ENCODE data around the gene ANGPTL1. TPM values are rescaled to one million over a fixed set of nuclear protein-coding genes. Genes with fewer than 3 reads are reported as not detected.

The ANGPTL1 gene
- total and polyA plus RNA-seq, 10 donors = 1.4 to 27.0 (median 5.1) TPM

GRCh38 chr1:178864326-178864725, 6.6 kb downstream of the ANGPTL1 start:
- DNase-seq = no peak
- H3K9me3 ChIP-seq = no peaks in the 10 kb centered on the region
- 64 to 92% (median 77%) methylated on average over 6 of the region's 6 CpGs for WGBS, 5 donors
- peaks cover 0 to 54% (median 0%) of the 10 kb centered on the region in 6 donors for H3K36me3 ChIP-seq
- no peaks in the 10 kb centered on the region for H3K27me3 ChIP-seq (replicated peaks in 1 of 7)
- H3K27ac ChIP-seq = no peak overlapping the region
- intact Hi-C loops (cut with DNase I; ENCODE audit: low total_unique reads) = no loop called here
- no peak for TF ChIP-seq POLR2AphosphoS5 (IDR thresholded peaks at IDR 0.05)
- TF ChIP-seq POLR2A (IDR thresholded peaks at IDR 0.05) = no peak
- TF ChIP-seq CTCF (IDR thresholded peaks at IDR 0.05 in 8 of 11, conservative IDR thresholded peaks at IDR 0.05 in 3 of 11) = no peak
- peaks cover 0 to 20% (median 12%) of the 10 kb centered on the region in 6 donors for H3K4me1 ChIP-seq
- H3K4me3 ChIP-seq = no peak overlapping the region

- H3K27ac ChIP-seq = no peak overlapping the region
- peaks cover 0 to 20% (median 11%) of the 10 kb centered on the region in 6 donors for H3K4me1 ChIP-seq
- peaks cover 0 to 55% (median 0%) of the 10 kb centered on the region in 6 donors for H3K36me3 ChIP-seq
- H3K4me3 ChIP-seq = no peak overlapping the region
- no peaks in the 10 kb centered on the region for H3K27me3 ChIP-seq (replicated peaks in 1 of 7)
- no peak for TF ChIP-seq POLR2A (IDR thresholded peaks at IDR 0.05)
- TF ChIP-seq POLR2AphosphoS5 (IDR thresholded peaks at IDR 0.05) = no peak
- TF ChIP-seq CTCF (IDR thresholded peaks at IDR 0.05 in 8 of 11, conservative IDR thresholded peaks at IDR 0.05 in 3 of 11) = no peak
- no peak for DNase-seq
- H3K9me3 ChIP-seq = no peaks in the 10 kb centered on the region
- intact Hi-C loops (cut with DNase I; ENCODE audit: low total_unique reads) = no loop called here
Measured at GRCh38 chr1:178862864-178863263, 8.0 kb downstream of the ANGPTL1 start.

- Histone ChIP-seq H3K4me3 (no peak overlapping the region), H3K4me1 (peaks cover 0 to 19% (median 8%) of the 10 kb centered on the region in 6 donors), H3K9me3 (no peaks in the 10 kb centered on the region), H3K36me3 (peaks cover 0 to 55% (median 0%) of the 10 kb centered on the region in 6 donors), H3K27me3 (replicated peaks in 1 of 7) (no peaks in the 10 kb centered on the region), H3K27ac (no peak overlapping the region)
- DNase-seq = no peak
- TF ChIP-seq POLR2A (IDR thresholded peaks at IDR 0.05) (no peak), CTCF (IDR thresholded peaks at IDR 0.05 in 8 of 11, conservative IDR thresholded peaks at IDR 0.05 in 3 of 11) (no peak)
- 88 to 99% (median 96%) methylated on average over 3 of the region's 3 CpGs for WGBS, 5 donors
- intact Hi-C loops (cut with DNase I; ENCODE audit: low total_unique reads) = no loop called here
Measured at GRCh38 chr1:178862416-178862815, 8.5 kb downstream of the ANGPTL1 start.

- no peaks in the 10 kb centered on the region for H3K4me1 ChIP-seq
- TF ChIP-seq POLR2A (IDR thresholded peaks at IDR 0.05) (no peak), POLR2AphosphoS5 (IDR thresholded peaks at IDR 0.05) (no peak), CTCF (IDR thresholded peaks at IDR 0.05 in 8 of 11, conservative IDR thresholded peaks at IDR 0.05 in 3 of 11) (no peak)
- no peak overlapping the region for H3K4me3 ChIP-seq
- intact Hi-C loops (cut with DNase I; ENCODE audit: low total_unique reads) = no loop called here
- H3K27me3 ChIP-seq (replicated peaks in 1 of 7) = no peaks in the 10 kb centered on the region
- H3K36me3 ChIP-seq = peaks cover 0 to 40% (median 5%) of the 10 kb centered on the region in 6 donors
- WGBS, 5 donors = 89 to 98% (median 98%) methylated on average over 2 of the region's 2 CpGs
- H3K9me3 ChIP-seq = no peaks in the 10 kb centered on the region
- H3K27ac ChIP-seq = no peak overlapping the region
- no peak for DNase-seq
Measured at GRCh38 chr1:178857126-178857525, 13.8 kb downstream of the ANGPTL1 start.
